Duodenal mucosa (tissue), 2 donors: ENCODE results near the gene KDM7A.

ENCODE experiments used
- H3K27ac ChIP-seq: one replicate; pipeline ENCODE4 v1.7.0; 2013; ENCODE audit warnings: low read depth, low read length
- H3K27me3 ChIP-seq, 2 donors: one replicate each; pipeline ENCODE4 v1.7.0; 2013; ENCODE audit warnings: low read length in 2 of 2, control low read depth in 1 of 2; ENCODE audit not compliant: insufficient read depth in 2 of 2, control insufficient read depth in 1 of 2
- H3K36me3 ChIP-seq, 2 donors: one replicate each; pipeline ENCODE4 v1.7.0; 2013; ENCODE audit warnings: low read length in 2 of 2, control low read depth in 1 of 2; ENCODE audit not compliant: insufficient read depth in 2 of 2, control insufficient read depth in 1 of 2
- H3K4me1 ChIP-seq, 2 donors: one replicate each; pipeline ENCODE4 v1.7.0; 2013; ENCODE audit warnings: low read length in 2 of 2, control low read depth in 1 of 2; ENCODE audit not compliant: insufficient read depth in 2 of 2, control insufficient read depth in 1 of 2
- H3K4me3 ChIP-seq, 2 donors: one replicate each; pipeline ENCODE4 v1.7.0; 2013; ENCODE audit warnings: low read length in 2 of 2, low read depth in 1 of 2
- H3K9ac ChIP-seq, 2 donors: one replicate each; pipeline ENCODE4 v1.7.0; 2013; ENCODE audit warnings: low read length in 2 of 2, low read depth in 1 of 2
- H3K9me3 ChIP-seq, 2 donors: one replicate each; pipeline ENCODE4 v1.7.0; 2013; ENCODE audit warnings: low read length in 2 of 2, control low read depth in 1 of 2; ENCODE audit not compliant: control insufficient read depth in 1 of 2

The KDM7A gene

DNA sequence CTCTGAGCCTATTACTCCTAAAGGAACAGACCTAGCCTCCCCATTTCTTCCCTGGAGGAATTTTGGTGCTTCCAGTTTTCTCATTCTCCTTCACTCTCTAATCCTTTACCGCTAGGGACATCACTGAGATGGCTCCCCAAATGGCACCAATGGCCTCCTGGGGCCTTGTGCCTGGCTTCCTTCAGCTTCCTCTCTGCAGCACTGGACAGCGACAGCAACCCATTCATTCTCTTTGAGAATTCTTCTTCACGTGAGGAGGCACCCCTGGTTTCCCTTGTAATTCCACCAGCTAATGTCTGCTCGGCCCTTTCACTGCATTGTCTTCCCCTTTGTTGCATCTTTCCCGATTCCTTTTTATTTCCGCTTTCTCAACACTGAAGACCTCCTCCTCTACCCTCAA lies 24.6 kb upstream of the KDM7A start:
- no peak overlapping the region for H3K9ac ChIP-seq
- H3K27me3 ChIP-seq, result no peaks in the 10 kb centered on the region
- H3K4me1 ChIP-seq, result no peaks in the 10 kb centered on the region
- H3K27ac ChIP-seq, result no peak overlapping the region
- no peak overlapping the region for H3K4me3 ChIP-seq
- H3K9me3 ChIP-seq, result no peaks in the 10 kb centered on the region
- no peaks in the 10 kb centered on the region for H3K36me3 ChIP-seq

GRCh38 chr7:140200061-140200989 lies 23.5 kb upstream of the KDM7A start:
- Histone ChIP-seq H3K9ac (no peak overlapping the region), H3K27ac (no peak overlapping the region), H3K4me1 (no peaks in the 10 kb centered on the region), H3K27me3 (no peaks in the 10 kb centered on the region), H3K36me3 (no peaks in the 10 kb centered on the region), H3K4me3 (no peak overlapping the region), H3K9me3 (no peaks in the 10 kb centered on the region)

DNA sequence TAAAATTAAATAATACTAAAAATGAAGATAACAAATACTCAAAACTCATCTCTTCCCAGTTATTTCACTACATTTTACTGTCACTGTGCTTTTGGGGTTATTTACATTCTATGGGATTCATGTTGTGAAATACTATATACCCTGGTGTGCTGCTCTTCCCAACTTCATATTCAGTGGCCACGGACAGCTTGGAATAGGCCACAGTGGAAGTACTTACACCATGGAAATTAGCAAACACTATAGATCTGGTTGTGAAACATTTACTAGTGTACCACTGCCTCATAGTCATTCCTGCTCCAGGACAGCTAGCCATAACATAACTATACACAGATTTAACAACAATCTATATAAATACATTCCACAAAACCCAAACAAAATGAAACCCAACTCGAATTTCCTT lies 21.2 kb upstream of the KDM7A start:
- Histone ChIP-seq H3K27me3 (no peaks in the 10 kb centered on the region), H3K4me3 (no peak overlapping the region), H3K9me3 (no peaks in the 10 kb centered on the region)

DNA sequence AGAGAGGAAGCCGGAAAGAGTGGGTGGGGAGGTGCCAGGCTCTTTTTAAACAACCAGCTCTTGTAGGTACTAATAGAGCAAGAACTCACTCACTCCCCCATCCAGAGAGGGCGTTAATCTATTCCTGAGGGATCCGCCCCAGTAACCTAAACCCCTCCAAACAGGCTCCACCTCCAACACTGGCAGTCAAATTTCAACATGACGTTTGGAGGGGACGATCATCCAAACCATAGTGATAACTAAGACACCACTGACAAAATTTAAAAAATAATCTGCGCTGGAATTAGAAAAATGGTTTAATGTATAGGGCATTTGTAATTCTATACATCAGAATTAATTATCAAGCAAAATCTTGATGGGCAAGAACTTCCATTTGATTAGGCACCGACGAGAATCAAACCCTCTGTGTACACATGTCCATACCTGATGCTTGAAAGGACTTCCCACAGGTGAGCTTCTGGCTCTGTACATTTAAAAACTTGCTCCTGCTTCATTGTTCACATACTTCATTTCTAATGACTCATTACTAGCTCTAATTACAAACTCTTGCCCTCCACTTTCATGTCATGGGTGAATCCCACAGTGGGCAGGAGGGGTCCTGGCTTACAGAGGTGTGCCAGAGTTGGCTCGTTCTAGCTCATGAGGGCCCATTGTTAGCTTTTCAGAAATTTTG lies 20.6 kb upstream of the KDM7A start:
- Histone ChIP-seq H3K27ac (no peak overlapping the region), H3K27me3 (no peaks in the 10 kb centered on the region), H3K9ac (no peak overlapping the region), H3K9me3 (no peaks in the 10 kb centered on the region), H3K4me1 (no peaks in the 10 kb centered on the region), H3K36me3 (no peaks in the 10 kb centered on the region), H3K4me3 (no peak overlapping the region)

More for the DNA sequence above, 21.2 kb upstream of the KDM7A start:
- no peak overlapping the region for H3K27ac ChIP-seq
- H3K36me3 ChIP-seq, result no peaks in the 10 kb centered on the region
- no peak overlapping the region for H3K9ac ChIP-seq
- no peaks in the 10 kb centered on the region for H3K4me1 ChIP-seq

- H3K36me3 ChIP-seq, result no peaks in the 10 kb centered on the region
- no peaks in the 10 kb centered on the region for H3K9me3 ChIP-seq
- H3K27ac ChIP-seq, result no peak overlapping the region
- H3K27me3 ChIP-seq, result no peaks in the 10 kb centered on the region
- no peak overlapping the region for H3K4me3 ChIP-seq
- H3K9ac ChIP-seq, result no peak overlapping the region
- no peaks in the 10 kb centered on the region for H3K4me1 ChIP-seq
Measured at GRCh38 chr7:140196361-140197217, 19.8 kb upstream of the KDM7A start.

- no peaks in the 10 kb centered on the region for H3K36me3 ChIP-seq
- no peaks in the 10 kb centered on the region for H3K27me3 ChIP-seq
- H3K4me1 ChIP-seq, result no peaks in the 10 kb centered on the region
- no peaks in the 10 kb centered on the region for H3K9me3 ChIP-seq
- no peak overlapping the region for H3K9ac ChIP-seq
- no peak overlapping the region for H3K4me3 ChIP-seq
- no peak overlapping the region for H3K27ac ChIP-seq
Measured at GRCh38 chr7:140195859-140196258, 19.1 kb upstream of the KDM7A start.

DNA sequence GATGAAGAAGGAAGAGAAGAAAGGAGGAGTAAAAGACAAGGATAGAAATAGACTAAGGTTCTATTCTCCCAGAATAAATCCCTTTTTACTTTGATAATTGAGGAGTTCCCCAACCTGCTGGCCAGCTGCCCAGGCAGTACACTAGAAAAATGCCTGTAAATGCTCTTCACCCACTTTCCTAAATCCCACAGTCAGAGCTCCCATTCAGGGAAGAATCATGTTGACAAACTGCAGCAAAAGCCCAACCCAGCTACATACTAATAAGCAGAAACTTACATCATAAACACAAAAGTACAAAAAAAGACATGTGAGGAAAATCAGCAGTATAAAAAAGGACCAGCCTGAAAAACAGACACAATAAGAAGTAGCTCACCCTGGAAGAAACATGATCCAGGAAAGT lies 15.8 kb upstream of the KDM7A start:
- no peak overlapping the region for H3K9ac ChIP-seq
- H3K27ac ChIP-seq, result no peak overlapping the region
- H3K36me3 ChIP-seq, result no peaks in the 10 kb centered on the region

DNA sequence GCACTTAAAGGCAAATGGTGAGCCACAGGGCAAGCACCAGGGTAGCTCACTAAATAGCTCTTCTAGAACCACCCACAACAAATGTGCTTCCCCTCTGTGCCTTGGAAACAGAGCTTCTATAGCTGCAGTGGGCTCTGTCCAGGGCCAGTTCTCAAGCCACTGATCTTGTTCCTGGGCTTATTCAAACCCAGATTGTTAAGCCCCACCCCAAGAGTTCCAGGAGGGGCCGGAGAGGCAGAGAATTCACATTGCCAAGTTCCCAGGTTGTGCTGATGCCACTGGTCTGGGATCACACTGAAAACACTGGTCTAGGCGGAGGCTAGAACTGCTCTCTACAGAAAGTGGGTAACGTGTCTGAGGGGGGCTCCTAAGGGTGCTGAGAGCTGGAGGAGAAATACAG lies 15.4 kb upstream of the KDM7A start:
- H3K4me3 ChIP-seq, result no peak overlapping the region
- H3K27ac ChIP-seq, result no peak overlapping the region
- H3K9me3 ChIP-seq, result no peaks in the 10 kb centered on the region
- H3K27me3 ChIP-seq, result no peaks in the 10 kb centered on the region
- H3K4me1 ChIP-seq, result no peaks in the 10 kb centered on the region
- no peaks in the 10 kb centered on the region for H3K36me3 ChIP-seq
- no peak overlapping the region for H3K9ac ChIP-seq

More for the DNA sequence above, 15.8 kb upstream of the KDM7A start:
- H3K4me3 ChIP-seq, result no peak overlapping the region
- H3K4me1 ChIP-seq, result no peaks in the 10 kb centered on the region
- H3K9me3 ChIP-seq, result no peaks in the 10 kb centered on the region
- H3K27me3 ChIP-seq, result no peaks in the 10 kb centered on the region

GRCh38 chr7:140190588-140190987 lies 13.8 kb upstream of the KDM7A start:
- Histone ChIP-seq H3K9ac (no peak overlapping the region), H3K27me3 (no peaks in the 10 kb centered on the region), H3K9me3 (no peaks in the 10 kb centered on the region), H3K4me3 (no peak overlapping the region), H3K36me3 (no peaks in the 10 kb centered on the region), H3K27ac (no peak overlapping the region), H3K4me1 (no peaks in the 10 kb centered on the region)

DNA sequence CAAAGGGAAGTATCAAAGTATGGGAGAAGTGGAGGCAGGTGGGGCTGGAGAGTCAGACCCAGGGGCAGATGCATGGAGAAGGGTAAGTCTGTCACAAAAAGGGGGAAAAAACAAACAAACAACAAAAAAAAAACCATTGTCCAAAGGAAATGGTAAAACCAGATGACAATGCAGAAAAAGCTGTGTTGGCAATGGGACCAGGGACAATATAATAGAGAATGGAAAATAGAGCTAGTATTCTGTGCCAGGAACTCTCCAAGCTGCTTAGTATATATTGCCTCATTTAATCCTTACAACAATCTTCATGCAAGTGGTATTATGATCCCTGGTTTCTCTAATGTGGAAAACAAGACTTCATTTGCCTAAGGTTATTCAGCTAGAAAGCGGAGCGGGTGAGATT lies 13.1 kb upstream of the KDM7A start:
- H3K4me3 ChIP-seq, result no peak overlapping the region

More for the DNA sequence above, 13.1 kb upstream of the KDM7A start:
- Histone ChIP-seq H3K36me3 (no peaks in the 10 kb centered on the region), H3K9me3 (no peaks in the 10 kb centered on the region), H3K9ac (no peak overlapping the region), H3K27me3 (no peaks in the 10 kb centered on the region), H3K4me1 (no peaks in the 10 kb centered on the region), H3K27ac (no peak overlapping the region)
